HG02571 (cell line): ENCODE results near the gene OVCA2.

Source experiments
- ATAC-seq: cut with Tn5 transposase; IDR thresholded peaks from one replicate; pipeline ENCODE4 v1.9.1; 2021; ENCODE audit warnings: mild to moderate bottlenecking, moderate library complexity; ENCODE audit not compliant: unreplicated experiment

The OVCA2 gene

GRCh38 chr17:2051933-2052559 lies 10.2 kb downstream of the OVCA2 start:
- ATAC-seq = no peak

DNA sequence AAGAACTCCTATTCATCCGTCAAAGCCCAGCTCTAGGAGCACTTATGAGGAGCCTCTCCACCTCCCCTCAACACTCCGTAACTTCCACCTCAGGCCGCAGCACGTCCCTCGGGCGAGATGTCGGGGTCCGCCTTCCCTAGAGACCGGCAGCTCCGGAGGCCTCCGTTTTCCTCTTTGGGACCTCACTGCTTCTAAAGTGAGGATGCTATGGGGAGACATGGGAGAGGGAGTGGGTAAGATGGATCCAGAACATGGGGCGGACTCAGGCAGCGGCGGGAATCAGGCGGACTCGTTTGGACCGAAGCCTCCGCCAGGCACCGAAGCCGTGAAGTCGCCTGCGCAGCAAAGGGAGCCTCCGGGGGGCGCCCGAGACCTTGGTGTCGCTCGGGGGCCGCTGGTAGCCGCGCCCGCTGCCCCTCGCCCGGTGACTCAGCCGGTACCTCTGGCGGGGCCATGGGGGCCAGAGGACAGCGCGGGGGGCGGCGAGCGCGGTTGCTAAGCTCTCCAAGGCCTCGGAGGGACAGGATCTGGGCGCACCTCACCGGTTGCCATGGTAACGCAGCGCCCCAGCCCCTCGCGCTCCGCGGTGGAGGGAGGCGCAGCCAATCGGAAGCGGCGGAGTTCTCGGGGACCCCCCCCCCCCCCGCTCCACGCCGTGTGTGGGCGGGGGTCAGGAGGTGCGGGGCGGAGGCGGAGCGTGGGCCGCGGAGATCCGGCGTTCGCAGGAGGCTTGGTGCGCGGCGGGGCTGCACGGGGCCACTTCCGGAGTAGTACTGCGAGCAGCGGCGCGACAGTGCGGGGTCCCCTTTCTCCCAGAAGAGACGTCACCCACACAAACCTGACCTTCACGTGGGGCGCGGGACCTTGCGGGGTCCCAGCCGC lies 11.8 kb downstream of the OVCA2 start:
- no peak for ATAC-seq

DNA sequence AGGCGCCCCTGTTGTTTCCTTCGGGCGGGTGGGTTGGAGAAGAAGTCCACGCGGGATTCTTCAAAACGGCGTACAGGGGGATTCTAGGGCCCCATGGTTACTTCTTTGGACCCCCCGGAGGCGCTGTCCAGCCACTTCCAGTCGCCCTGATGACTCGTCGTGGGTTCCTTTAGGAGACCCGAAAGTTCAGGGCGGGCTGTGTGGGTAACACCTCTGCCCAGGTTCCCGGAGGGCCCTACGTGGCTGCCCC lies 12.4 kb downstream of the OVCA2 start:
- no peak for ATAC-seq

- peak; percentile 20 for ATAC-seq
Measured at GRCh38 chr17:2054512-2055291, 12.9 kb downstream of the OVCA2 start, which contains the start of gene HIC1. TSS of gene HIC1 (plus strand) at chr17:2055103. CDS start at chr17:2056691, 1,588 bp downstream.

DNA sequence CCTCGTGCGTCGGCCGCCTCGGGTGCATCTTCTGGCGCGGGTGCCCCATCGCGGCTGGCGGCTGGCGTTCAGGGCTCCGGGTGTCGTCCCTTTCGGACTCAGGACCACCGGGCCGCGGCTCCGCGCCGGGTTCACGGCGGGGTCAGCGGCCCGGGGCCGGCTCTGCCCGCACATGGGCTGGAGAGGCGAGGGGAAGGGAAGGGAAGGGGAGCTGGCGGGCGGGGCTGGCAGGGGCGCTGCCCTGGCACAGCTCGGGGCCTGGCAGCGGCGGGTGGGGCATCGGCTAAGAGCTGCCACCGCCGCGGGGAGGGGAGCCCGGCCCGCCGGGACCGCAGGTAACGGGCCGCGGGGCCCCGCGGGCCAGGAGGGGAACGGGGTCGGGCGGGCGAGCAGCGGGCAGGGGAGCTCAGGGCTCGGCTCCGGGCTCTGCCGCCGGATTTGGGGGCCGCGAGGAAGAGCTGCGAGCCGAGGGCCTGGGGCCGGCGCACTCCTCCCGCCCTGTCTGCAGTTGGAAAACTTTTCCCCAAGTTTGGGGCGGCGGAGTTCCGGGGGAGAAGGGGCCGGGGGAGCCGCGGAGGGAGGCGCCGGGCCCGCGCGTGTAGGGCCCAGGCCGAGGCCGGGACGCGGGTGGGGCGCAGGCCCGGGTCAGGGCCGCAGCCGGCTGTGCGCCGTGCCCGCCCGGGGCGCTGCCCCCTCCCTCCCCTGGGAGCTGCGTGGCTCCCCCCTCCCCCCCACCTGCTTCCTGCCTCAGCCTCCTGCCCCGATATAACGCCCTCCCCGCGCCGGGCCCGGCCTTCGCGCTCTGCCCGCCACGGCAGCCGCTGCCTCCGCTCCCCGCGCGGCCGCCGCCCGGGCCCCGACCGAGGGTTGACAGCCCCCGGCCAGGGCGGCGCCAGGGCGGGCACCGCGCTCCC lies 13.7 kb downstream of the OVCA2 start:
- ATAC-seq = peak; percentile 10

DNA sequence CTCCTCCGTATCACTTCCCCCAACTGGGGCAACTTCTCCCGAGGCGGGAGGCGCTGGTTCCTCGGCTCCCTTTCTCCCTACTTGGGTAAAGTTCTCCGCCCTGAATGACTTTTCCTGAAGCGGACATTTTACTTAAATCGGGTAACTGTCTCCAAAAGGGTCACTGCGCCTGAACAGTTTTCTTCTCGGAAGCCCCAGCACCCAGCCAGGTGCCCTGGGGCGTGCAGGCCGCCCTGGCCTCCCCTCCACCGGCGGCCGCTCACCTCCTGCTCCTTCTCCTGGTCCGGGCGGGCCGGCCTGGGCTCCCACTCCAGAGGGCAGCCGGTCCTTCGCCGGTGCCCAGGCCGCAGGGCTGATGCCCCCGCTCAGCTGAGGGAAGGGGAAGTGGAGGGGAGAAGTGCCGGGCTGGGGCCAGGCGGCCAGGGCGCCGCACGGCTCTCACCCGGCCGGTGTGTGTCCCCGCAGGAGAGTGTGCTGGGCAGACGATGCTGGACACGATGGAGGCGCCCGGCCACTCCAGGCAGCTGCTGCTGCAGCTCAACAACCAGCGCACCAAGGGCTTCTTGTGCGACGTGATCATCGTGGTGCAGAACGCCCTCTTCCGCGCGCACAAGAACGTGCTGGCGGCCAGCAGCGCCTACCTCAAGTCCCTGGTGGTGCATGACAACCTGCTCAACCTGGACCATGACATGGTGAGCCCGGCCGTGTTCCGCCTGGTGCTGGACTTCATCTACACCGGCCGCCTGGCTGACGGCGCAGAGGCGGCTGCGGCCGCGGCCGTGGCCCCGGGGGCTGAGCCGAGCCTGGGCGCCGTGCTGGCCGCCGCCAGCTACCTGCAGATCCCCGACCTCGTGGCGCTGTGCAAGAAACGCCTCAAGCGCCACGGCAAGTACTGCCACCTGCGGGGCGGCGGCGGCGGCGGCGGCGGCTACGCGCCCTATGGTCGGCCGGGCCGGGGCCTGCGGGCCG lies 14.7 kb downstream of the OVCA2 start:
- no peak for ATAC-seq

DNA sequence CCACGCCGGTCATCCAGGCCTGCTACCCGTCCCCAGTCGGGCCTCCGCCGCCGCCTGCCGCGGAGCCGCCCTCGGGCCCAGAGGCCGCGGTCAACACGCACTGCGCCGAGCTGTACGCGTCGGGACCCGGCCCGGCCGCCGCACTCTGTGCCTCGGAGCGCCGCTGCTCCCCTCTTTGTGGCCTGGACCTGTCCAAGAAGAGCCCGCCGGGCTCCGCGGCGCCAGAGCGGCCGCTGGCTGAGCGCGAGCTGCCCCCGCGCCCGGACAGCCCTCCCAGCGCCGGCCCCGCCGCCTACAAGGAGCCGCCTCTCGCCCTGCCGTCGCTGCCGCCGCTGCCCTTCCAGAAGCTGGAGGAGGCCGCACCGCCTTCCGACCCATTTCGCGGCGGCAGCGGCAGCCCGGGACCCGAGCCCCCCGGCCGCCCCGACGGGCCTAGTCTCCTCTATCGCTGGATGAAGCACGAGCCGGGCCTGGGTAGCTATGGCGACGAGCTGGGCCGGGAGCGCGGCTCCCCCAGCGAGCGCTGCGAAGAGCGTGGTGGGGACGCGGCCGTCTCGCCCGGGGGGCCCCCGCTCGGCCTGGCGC lies 15.4 kb downstream of the OVCA2 start:
- no peak for ATAC-seq

DNA sequence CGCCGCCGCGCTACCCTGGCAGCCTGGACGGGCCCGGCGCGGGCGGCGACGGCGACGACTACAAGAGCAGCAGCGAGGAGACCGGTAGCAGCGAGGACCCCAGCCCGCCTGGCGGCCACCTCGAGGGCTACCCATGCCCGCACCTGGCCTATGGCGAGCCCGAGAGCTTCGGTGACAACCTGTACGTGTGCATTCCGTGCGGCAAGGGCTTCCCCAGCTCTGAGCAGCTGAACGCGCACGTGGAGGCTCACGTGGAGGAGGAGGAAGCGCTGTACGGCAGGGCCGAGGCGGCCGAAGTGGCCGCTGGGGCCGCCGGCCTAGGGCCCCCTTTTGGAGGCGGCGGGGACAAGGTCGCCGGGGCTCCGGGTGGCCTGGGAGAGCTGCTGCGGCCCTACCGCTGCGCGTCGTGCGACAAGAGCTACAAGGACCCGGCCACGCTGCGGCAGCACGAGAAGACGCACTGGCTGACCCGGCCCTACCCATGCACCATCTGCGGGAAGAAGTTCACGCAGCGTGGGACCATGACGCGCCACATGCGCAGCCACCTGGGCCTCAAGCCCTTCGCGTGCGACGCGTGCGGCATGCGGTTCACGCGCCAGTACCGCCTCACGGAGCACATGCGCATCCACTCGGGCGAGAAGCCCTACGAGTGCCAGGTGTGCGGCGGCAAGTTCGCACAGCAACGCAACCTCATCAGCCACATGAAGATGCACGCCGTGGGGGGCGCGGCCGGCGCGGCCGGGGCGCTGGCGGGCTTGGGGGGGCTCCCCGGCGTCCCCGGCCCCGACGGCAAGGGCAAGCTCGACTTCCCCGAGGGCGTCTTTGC lies 16.2 kb downstream of the OVCA2 start:
- no peak for ATAC-seq

DNA sequence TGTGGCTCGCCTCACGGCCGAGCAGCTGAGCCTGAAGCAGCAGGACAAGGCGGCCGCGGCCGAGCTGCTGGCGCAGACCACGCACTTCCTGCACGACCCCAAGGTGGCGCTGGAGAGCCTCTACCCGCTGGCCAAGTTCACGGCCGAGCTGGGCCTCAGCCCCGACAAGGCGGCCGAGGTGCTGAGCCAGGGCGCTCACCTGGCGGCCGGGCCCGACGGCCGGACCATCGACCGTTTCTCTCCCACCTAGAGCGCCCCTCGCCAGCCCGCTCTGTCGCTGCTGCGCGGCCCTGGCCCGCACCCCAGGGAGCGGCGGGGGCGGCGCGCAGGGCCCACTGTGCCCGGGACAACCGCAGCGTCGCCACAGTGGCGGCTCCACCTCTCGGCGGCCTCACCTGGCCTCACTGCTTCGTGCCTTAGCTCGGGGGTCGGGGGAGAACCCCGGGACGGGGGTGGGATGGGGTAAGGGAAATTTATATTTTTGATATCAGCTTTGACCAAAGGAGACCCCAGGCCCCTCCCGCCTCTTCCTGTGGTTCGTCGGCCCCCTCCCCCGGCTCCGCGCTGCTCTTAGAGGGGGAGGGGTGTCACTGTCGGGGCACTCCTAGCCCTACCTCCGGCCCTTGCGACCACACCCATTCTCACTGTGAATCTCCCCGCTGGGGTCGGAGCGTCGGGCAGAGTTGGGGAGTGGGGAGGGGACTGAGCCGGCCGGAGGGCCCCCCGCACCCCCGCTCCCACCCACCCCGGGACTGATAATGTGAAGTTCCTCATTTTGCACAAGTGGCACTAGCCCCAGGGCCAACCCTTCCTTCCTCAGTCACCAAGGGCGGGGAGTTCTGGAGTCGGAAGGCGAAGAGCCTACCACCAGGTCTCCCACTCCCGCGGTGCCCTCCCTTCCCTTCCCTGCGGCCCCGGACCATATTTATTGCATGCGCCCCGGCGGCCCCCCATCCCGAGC lies 17.0 kb downstream of the OVCA2 start:
- no peak for ATAC-seq

DNA sequence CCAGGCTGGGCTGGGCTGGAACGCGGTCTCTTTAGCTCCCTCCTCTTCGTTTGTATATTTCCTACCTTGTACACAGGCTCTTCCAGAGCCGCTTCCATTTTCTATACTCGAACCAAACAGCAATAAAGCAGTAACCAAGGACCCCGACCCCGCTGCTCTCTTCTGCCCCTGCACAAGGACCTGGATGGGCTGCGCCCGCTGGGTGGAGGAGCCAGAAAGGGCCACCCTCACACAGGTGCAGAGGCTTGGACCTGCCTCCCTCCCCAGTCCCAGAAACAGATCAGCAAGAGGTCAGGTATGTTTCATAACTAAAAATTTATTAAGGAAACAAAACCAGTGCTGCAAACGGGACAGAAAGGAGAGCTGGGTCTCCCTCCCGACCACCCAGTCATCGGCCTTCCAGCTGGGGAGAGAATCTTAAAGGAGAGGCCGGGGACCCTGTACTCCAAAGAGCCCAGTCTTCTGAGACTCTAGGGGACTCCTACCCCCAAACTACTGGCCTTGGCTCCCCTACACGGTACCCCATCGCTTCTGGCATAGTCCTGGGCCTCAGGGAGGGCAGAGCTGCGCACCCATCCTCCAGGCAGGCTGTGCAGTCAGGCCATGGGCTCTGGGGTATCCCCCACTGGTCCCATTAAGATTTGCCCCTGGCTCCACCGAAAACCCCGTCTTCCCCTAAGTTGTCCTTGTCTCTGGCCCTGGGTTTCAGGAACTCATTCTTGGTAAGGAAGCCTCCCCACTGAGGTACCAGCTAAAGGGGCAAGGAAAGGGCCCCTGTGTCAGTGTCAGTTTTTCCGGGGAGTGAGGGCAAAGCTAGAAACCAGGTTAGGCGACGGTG lies 17.9 kb downstream of the OVCA2 start:
- no peak for ATAC-seq

DNA sequence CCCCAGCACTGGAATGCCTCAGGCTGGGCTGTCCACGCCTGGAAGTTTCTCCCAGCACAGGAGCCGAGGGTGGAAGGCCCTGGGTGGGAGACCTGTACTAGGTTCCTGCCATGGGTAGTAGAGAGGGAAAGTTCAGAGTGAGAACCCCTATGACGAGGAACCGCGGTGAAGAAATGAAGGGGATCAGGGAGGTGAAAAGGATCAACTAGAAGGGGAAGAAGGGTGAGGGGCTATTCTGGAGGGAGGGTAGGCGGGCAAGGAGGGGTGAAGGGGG lies 18.5 kb downstream of the OVCA2 start:
- no peak for ATAC-seq

DNA sequence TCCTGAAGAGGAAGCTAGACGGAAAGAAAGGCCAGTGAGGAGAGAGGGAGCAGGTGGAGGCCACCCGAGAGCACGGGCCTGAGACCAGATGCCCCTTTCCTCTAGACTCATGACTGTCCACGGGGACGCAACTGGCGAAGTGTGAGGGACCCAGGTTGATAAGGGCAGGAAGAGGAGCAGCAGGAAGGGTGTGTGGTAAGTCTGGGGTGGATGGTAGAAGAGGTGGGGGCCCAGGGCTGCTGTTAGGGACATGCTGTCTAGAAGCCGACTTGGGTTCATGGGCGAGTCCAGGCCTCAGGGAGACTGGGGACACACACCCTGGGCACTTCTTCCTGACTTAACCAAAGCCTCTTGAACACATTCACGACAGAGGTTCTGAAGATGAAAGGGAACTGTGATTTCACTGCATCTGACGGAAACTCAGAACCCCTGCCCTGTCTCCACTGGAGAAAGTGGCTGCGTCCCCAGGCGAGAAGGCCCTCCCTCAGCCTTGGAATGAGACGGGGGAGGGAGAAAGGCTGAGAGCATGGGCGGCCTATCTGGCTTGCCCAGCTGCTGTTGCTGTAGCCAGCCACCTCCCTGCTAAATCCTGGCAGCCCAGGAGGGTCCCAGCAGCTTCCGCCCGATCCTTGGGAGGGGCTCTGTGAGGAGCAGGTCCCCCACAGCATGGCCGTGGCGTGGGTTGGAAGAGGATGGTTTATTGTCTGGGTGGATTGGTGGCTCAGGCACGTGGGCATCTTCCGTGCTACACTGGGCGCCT lies 19.0 kb downstream of the OVCA2 start:
- no peak for ATAC-seq

GRCh38 chr17:2061441-2061958 lies 19.7 kb downstream of the OVCA2 start:
- ATAC-seq = no peak

DNA sequence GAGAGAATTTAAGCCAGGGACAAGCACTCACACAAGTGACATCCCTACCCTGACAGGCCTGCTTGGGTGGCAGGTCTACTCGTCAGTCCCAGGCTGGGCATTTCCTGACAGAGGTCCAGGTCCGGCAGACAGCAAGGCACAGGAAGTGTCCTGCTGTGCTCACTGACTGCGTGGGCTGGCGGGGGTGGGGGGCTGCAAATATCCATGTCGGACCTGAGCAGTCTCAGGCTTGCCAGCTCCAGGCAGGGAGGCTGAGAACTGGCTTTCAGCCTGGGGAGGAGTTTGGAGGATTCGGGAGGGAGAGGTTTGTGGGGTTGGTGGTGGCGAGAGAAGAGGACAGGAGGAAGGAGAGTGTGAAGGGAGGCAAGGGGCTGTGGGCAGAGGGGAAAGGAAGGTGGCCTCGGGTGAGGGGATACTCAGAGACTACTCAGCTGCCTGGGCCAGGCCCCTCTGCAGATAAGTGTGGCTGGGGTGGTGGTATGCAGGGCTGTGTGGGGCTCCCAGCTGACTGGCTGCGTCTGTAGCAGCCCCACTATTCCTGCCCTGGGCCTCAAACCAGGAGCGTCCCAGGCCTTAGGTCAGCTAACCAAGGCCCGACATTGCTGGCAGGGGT lies 20.9 kb downstream of the OVCA2 start:
- no peak for ATAC-seq
